Activated CD4-positive, CD25-positive, alpha-beta regulatory T cell treated with anti-CD3 and anti-CD28 coated beads, Interleukin-2, amount 50 U/mL, for 72 hours (primary cell): ENCODE data around the gene TTC12.

ENCODE experiments used
- DNase-seq: peaks from one replicate; pipeline ENCODE4 v3.0.0; 2021

Gene TTC12

GRCh38 chr11:113377681-113378412, 63.5 kb downstream of the TTC12 start:
- no peak for DNase-seq

GRCh38 chr11:113378692-113379091, 64.3 kb downstream of the TTC12 start:
- no peak for DNase-seq

- no peak for DNase-seq
Measured at GRCh38 chr11:113382121-113382520, 67.7 kb downstream of the TTC12 start.

GRCh38 chr11:113384551-113384950, 70.2 kb downstream of the TTC12 start:
- DNase-seq = no peak

- DNase-seq = no peak
Measured at GRCh38 chr11:113385749-113386148, 71.4 kb downstream of the TTC12 start.

GRCh38 chr11:113386866-113387265, 72.5 kb downstream of the TTC12 start:
- DNase-seq = no peak

GRCh38 chr11:113387605-113388211, 73.3 kb downstream of the TTC12 start, which contains the start of gene ANKK1:
TSS of gene ANKK1 (plus strand) at chr11:113387779. CDS start at chr11:113387885, 106 bp downstream.
- DNase-seq = no peak

- DNase-seq = no peak
Measured at GRCh38 chr11:113389272-113389671, 74.9 kb downstream of the TTC12 start.

GRCh38 chr11:113392236-113392921, 78.0 kb downstream of the TTC12 start:
- DNase-seq = no peak

GRCh38 chr11:113393501-113393985, 79.2 kb downstream of the TTC12 start:
- DNase-seq = no peak

GRCh38 chr11:113394919-113395318, 80.5 kb downstream of the TTC12 start:
- DNase-seq = no peak

- DNase-seq = no peak
Measured at GRCh38 chr11:113395782-113396336, 81.5 kb downstream of the TTC12 start.

GRCh38 chr11:113396690-113397089, 82.3 kb downstream of the TTC12 start:
- DNase-seq = no peak

- DNase-seq = no peak
Measured at GRCh38 chr11:113397212-113397611, 82.8 kb downstream of the TTC12 start.

GRCh38 chr11:113397821-113398220, 83.4 kb downstream of the TTC12 start:
- DNase-seq = no peak

- DNase-seq = no peak
Measured at GRCh38 chr11:113398669-113399430, 84.5 kb downstream of the TTC12 start.

GRCh38 chr11:113400631-113401230, 86.3 kb downstream of the TTC12 start:
- DNase-seq = no peak

GRCh38 chr11:113401718-113402117, 87.3 kb downstream of the TTC12 start:
- no peak for DNase-seq

- DNase-seq = no peak
Measured at GRCh38 chr11:113404859-113405430, 90.6 kb downstream of the TTC12 start.

GRCh38 chr11:113405724-113406478, 91.5 kb downstream of the TTC12 start:
- no peak for DNase-seq

- DNase-seq = no peak
Measured at GRCh38 chr11:113407163-113407562, 92.8 kb downstream of the TTC12 start.
